Mammary epithelial cell (primary cell): ENCODE results near the gene ASPRV1.

Experiments
- CTCF ChIP-seq, 2 donors: IDR thresholded peaks in 1 of 2; conservative IDR thresholded peaks in 1 of 2; 2 replicates each; pipeline ENCODE4 v1.5.1; 2011 to 2012; ENCODE audit warnings: inconsistent platforms in 2 of 2, low read length in 2 of 2, mild to moderate bottlenecking in 2 of 2, control low read depth in 1 of 2, low read depth in 1 of 2; ENCODE audit not compliant: insufficient read depth in 1 of 2; ENCODE audit errors: extremely low read depth in 1 of 2
- EZH2 ChIP-seq: IDR thresholded peaks from 2 replicates; pipeline ENCODE4 v1.6.1; 2012; ENCODE audit warnings: low read length, inconsistent platforms, borderline replicate concordance

- no peak for TF ChIP-seq CTCF (conservative IDR thresholded peaks at IDR 0.05 in 1 of 2, IDR thresholded peaks at IDR 0.05 in 1 of 2; ENCODE audit: extremely low read depth in 1 of 2, insufficient read depth in 1 of 2, low read depth in 1 of 2, low read length in 2 of 2)
- TF ChIP-seq EZH2: no peak
Observed at GRCh38 chr2:69988086-69988635, 26.7 kb upstream of the ASPRV1 start.
